Measurements from ENCODE around the gene LRFN3. TPM values are rescaled to one million over a fixed set of nuclear protein-coding genes. Genes with fewer than 3 reads are reported as not detected.
"Not testable (repeated sequence)": the region's sequence is repeated elsewhere in the genome, so short reads cannot be mapped to it uniquely, and the experiment has no call there.

The LRFN3 gene
- total RNA-seq, 2 experiments from 2014 or later = 10.7 to 12.4 TPM

DNA sequence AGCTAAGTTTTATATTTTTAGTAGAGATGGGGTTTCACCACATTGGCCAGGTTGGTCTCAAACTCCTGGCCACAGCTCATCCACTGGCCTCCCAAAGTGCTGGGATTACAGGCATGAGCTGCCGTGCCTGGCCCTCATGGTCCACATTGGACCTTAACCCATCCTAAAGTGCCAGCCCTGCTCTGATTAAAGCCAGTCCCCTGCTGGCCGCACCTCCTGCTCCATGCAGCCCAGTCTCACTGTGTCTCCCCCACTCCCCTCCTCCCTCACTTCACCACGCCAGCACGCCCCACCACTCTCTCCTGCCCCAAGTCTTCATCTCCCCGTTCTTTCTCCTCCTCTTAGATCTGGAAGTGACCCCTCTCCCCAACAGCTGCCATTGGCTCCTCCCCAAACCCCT is 42.1 kb downstream of the LRFN3 start:
- POLR2A ChIA-PET = no interaction called here
- H3K4me1 Mint-ChIP-seq = no peaks in the 10 kb centered on the region
- no peak for DNase-seq
- no peak overlapping the region for H3K4me3 Mint-ChIP-seq
- no peaks in the 10 kb centered on the region for H3K36me3 Mint-ChIP-seq
- ATAC-seq (ENCODE audit: low read depth) = no peak
- no peaks in the 10 kb centered on the region for H3K9me3 Mint-ChIP-seq
- H3K27ac Mint-ChIP-seq = no peak overlapping the region
- H3K27me3 Mint-ChIP-seq = peaks cover 6% of the 10 kb centered on the region

- ATAC-seq (ENCODE audit: low read depth) (no peak), DNase-seq (no peak)
- no peaks in the 10 kb centered on the region for H3K9me3 Mint-ChIP-seq
- H3K4me1 Mint-ChIP-seq = no peaks in the 10 kb centered on the region
- POLR2A ChIA-PET = no interaction called here
- no peak overlapping the region for H3K4me3 Mint-ChIP-seq
- no peaks in the 10 kb centered on the region for H3K36me3 Mint-ChIP-seq
- no peak overlapping the region for H3K27ac Mint-ChIP-seq
- peaks cover 4% of the 10 kb centered on the region for H3K27me3 Mint-ChIP-seq
Measured at GRCh38 chr19:35978832-35979365, 42.7 kb downstream of the LRFN3 start.

DNA sequence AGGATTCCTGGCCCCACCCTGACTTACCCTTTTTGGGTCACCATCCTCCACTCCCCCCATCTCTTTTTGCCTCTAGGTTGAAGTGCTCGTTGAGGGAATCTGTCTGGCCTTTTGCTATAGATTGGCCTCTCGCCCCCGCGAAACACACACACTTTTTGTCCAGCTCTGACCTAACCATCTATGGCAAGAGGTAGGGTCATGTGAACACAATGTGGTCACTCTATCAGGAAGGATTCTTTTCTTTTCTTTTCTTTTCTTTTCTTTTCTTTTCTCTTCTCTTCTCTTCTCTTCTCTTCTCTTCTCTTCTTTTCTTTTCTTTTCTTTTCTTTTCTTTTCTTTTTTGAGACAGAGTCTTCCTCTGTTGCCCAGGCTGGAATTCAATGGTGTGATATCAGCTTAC is 44.8 kb downstream of the LRFN3 start:
- H3K9me3 Mint-ChIP-seq; H3K4me1 Mint-ChIP-seq; POLR2A ChIA-PET; H3K4me3 Mint-ChIP-seq; H3K27ac Mint-ChIP-seq; ATAC-seq (ENCODE audit: low read depth); DNase-seq; H3K36me3 Mint-ChIP-seq: not testable (repeated sequence)
- H3K27me3 Mint-ChIP-seq = peaks cover 18% of the 10 kb centered on the region

GRCh38 chr19:35983177-35983576 is 47.0 kb downstream of the LRFN3 start:
- Mint-ChIP-seq H3K36me3 (no peaks in the 10 kb centered on the region), H3K4me3 (no peak overlapping the region), H3K27ac (no peak overlapping the region), H3K9me3 (no peaks in the 10 kb centered on the region), H3K4me1 (peaks cover 3% of the 10 kb centered on the region), H3K27me3 (peaks cover 35% of the 10 kb centered on the region)
- POLR2A ChIA-PET = no interaction called here
- ATAC-seq (ENCODE audit: low read depth) (no peak), DNase-seq (no peak)

- no peak for DNase-seq
- Mint-ChIP-seq H3K27ac (no peak overlapping the region), H3K9me3 (no peaks in the 10 kb centered on the region), H3K36me3 (no peaks in the 10 kb centered on the region), H3K4me1 (peaks cover 3% of the 10 kb centered on the region), H3K4me3 (no peak overlapping the region), H3K27me3 (peaks cover 45% of the 10 kb centered on the region)
- no peak for ATAC-seq (ENCODE audit: low read depth)
- POLR2A ChIA-PET = no interaction called here
Measured at GRCh38 chr19:35986111-35986510, 49.9 kb downstream of the LRFN3 start.

GRCh38 chr19:35986664-35987570 is 50.7 kb downstream of the LRFN3 start:
- no peaks in the 10 kb centered on the region for H3K9me3 Mint-ChIP-seq
- ATAC-seq (ENCODE audit: low read depth) (peak; percentile 58), DNase-seq (no peak)
- H3K4me3 Mint-ChIP-seq = peak overlapping the region; percentile 78
- POLR2A ChIA-PET = no interaction called here
- peaks cover 45% of the 10 kb centered on the region for H3K27me3 Mint-ChIP-seq
- H3K36me3 Mint-ChIP-seq = no peaks in the 10 kb centered on the region
- H3K27ac Mint-ChIP-seq = no peak overlapping the region
- H3K4me1 Mint-ChIP-seq = peaks cover 3% of the 10 kb centered on the region

DNA sequence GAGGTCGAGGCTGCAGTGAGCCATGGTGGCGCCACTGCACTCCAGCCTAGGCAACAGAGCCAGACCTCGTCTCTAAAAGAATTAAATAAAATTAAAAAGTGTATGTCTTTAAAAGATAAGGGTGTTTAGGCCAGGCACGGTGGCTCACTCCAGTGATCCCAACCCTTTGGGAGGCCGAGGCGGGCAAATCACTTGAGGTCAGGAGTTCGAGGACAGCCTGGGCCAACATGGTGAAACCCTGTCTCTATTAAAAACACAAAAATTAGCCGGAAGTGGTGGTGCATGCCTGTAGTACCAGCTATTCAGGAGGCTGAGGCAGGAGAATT is 51.4 kb downstream of the LRFN3 start:
- POLR2A ChIA-PET = no interaction called here
- ATAC-seq (ENCODE audit: low read depth) = no peak

GRCh38 chr19:35988824-35989223 is 52.6 kb downstream of the LRFN3 start:
- ATAC-seq (ENCODE audit: low read depth) (no peak), DNase-seq (no peak)
- POLR2A ChIA-PET = interaction anchor here (0.6 kb wide), 1 partner anchor 30 kb away, joined by 4 read pairs; no protein-coding TSS in a partner anchor
- H3K9me3 Mint-ChIP-seq = no peaks in the 10 kb centered on the region
- H3K36me3 Mint-ChIP-seq = no peaks in the 10 kb centered on the region
- H3K4me3 Mint-ChIP-seq = no peak overlapping the region
- peaks cover 3% of the 10 kb centered on the region for H3K4me1 Mint-ChIP-seq
- no peak overlapping the region for H3K27ac Mint-ChIP-seq
- peaks cover 41% of the 10 kb centered on the region for H3K27me3 Mint-ChIP-seq

More for the DNA sequence above, 51.4 kb downstream of the LRFN3 start:
- Mint-ChIP-seq H3K4me1 (peaks cover 3% of the 10 kb centered on the region), H3K36me3 (no peaks in the 10 kb centered on the region), H3K27ac (no peak overlapping the region), H3K9me3 (no peaks in the 10 kb centered on the region), H3K27me3 (peaks cover 41% of the 10 kb centered on the region), H3K4me3 (no peak overlapping the region)
- DNase-seq = no peak

- DNase-seq (no peak), ATAC-seq (ENCODE audit: low read depth) (no peak)
- POLR2A ChIA-PET = no interaction called here
- H3K9me3 Mint-ChIP-seq = no peaks in the 10 kb centered on the region
- H3K27me3 Mint-ChIP-seq = peaks cover 35% of the 10 kb centered on the region
- no peak overlapping the region for H3K4me3 Mint-ChIP-seq
- no peak overlapping the region for H3K27ac Mint-ChIP-seq
- peaks cover 2% of the 10 kb centered on the region for H3K36me3 Mint-ChIP-seq
- peaks cover 5% of the 10 kb centered on the region for H3K4me1 Mint-ChIP-seq
Measured at GRCh38 chr19:35990156-35990555, 54.0 kb downstream of the LRFN3 start.

DNA sequence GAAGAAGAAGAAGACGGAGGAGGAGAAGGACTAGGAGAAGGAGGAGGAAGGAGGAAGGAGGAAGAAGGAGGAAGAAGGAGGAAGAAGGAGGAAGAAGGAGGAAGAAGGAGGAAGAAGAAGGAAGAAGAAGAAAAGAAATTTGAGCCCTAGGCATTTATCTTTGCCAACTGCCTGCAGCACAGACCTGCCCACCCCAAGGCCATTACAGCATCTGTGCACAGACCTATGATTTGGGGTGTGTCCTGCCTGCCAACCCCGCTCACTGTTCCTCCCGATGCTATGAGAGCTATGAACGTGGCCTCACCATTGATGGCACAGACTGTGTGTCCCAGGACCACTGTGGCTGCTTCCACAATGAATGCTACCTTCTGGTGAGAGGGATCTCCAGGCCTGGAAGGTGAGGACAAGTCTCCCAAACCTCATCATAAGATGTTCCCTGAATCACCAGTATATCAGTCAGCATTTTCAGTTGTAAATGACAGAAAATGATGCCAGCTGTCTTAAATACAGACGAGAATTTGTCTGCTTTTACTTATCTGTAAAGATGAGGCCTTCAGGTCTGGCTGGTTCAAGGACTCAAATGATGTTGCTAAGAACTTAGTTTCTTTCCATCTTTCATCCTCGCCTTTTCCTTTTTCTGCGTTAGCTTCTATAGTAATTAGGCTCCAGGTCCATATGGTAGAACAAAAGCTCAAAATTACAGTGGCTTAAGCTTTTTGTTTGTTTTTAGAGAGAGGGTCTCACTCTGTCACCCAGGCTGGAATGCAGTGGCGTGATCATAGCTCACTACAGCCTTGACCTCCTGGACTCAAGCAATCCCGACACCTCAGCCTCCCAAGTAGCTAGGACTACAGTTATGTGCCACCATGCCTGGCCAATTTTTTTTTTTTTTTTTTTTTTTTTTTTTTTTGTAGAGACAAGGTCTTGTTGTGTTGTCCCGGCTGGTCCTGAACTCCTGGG is 54.9 kb downstream of the LRFN3 start:
- POLR2A ChIA-PET = interaction anchor here (0.6 kb wide), 1 partner anchor 42 kb away, joined by 3 read pairs; no protein-coding TSS in a partner anchor
- Mint-ChIP-seq H3K36me3 (peaks cover 2% of the 10 kb centered on the region), H3K27ac (no peak overlapping the region), H3K27me3 (peaks cover 27% of the 10 kb centered on the region), H3K9me3 (no peaks in the 10 kb centered on the region), H3K4me3 (no peak overlapping the region), H3K4me1 (peaks cover 10% of the 10 kb centered on the region)
- DNase-seq = no peak
- ATAC-seq (ENCODE audit: low read depth) = no peak

- H3K27ac Mint-ChIP-seq = no peak overlapping the region
- H3K9me3 Mint-ChIP-seq = no peaks in the 10 kb centered on the region
- no peak for DNase-seq
- peaks cover 16% of the 10 kb centered on the region for H3K4me1 Mint-ChIP-seq
- no peak for ATAC-seq (ENCODE audit: low read depth)
- H3K4me3 Mint-ChIP-seq = no peak overlapping the region
- peaks cover 20% of the 10 kb centered on the region for H3K27me3 Mint-ChIP-seq
- POLR2A ChIA-PET = interaction anchor here (0.6 kb wide), 1 partner anchor 43 kb away, joined by 3 read pairs; no protein-coding TSS in a partner anchor
- peaks cover 5% of the 10 kb centered on the region for H3K36me3 Mint-ChIP-seq
Measured at GRCh38 chr19:35991731-35992450, 55.7 kb downstream of the LRFN3 start.

GRCh38 chr19:35992907-35993765 is 57.0 kb downstream of the LRFN3 start:
- peaks cover 10% of the 10 kb centered on the region for H3K27me3 Mint-ChIP-seq
- POLR2A ChIA-PET = interaction anchor here (1.3 to 3.2 kb wide), 2 partner anchors 21 to 61 kb away, joined by 5 to 15 read pairs; partner anchors contain the start of genes ALKBH6, THAP8 and WDR62
- no peak overlapping the region for H3K27ac Mint-ChIP-seq
- H3K36me3 Mint-ChIP-seq = peaks cover 10% of the 10 kb centered on the region
- no peak for ATAC-seq (ENCODE audit: low read depth)
- H3K9me3 Mint-ChIP-seq = no peaks in the 10 kb centered on the region
- DNase-seq = no peak
- peaks cover 20% of the 10 kb centered on the region for H3K4me1 Mint-ChIP-seq
- no peak overlapping the region for H3K4me3 Mint-ChIP-seq

Data from activated naive CD8-positive, alpha-beta T cell treated with anti-CD3 and anti-CD28 coated beads, Interleukin-2, amount 10 ng/mL, durations not matched to agents 7 days and 5 days (primary cell).